ENCODE results near the gene DLL1. TPM values are rescaled to one million over a fixed set of nuclear protein-coding genes. Genes with fewer than 3 reads are reported as not detected.

The DLL1 gene
- total RNA-seq, 1 experiment from 2014 or later, result 2.8 TPM

DNA sequence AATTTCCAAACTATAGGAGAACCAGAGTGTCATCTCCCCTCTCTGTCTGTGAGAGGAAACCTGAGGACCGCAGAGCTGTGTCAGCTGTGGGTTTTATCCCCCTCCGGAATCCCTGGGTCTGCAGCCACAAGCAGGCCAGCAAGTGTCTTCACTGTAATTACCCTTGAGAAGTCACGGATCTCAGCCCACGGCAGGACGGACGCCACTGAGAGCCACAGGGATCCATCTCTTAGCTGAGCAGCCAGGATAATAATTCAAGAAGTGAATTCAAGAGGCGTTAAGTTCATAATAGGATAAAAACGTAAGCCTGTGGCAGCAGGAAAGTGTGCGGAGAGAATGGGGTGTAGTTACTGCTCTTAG is 37.0 kb downstream of the DLL1 start:
- H2BK15ac ChIP-seq (ENCODE audit: low read depth, low read length), result no peak overlapping the region
- DNase-seq, result no peak
- H3K4me1 Mint-ChIP-seq, result peaks cover 0 to 3% of the 10 kb centered on the region in 2 experiments; a peak in 1 of 4 replicates
- no peak for TF ChIP-seq CTCF (conservative IDR thresholded peaks at IDR 0.05)
- H2AK5ac ChIP-seq (ENCODE audit: insufficient read length, low read length), result no peak overlapping the region
- peaks cover 2% of the 10 kb centered on the region for H3K27me3 Mint-ChIP-seq (ENCODE audit: low read depth)
- no peak overlapping the region for H3K18ac ChIP-seq (ENCODE audit: insufficient read length, low read depth, low read length)
- H3K4me2 ChIP-seq (ENCODE audit: insufficient read depth, insufficient read length, low read length), result no peak overlapping the region
- H3T11ph ChIP-seq (ENCODE audit: low read length), result no peak overlapping the region
- no peak overlapping the region for H3K23ac ChIP-seq (ENCODE audit: insufficient read length, low read depth, low read length)
- H3K14ac ChIP-seq (ENCODE audit: insufficient read depth, low read length), result no peak overlapping the region
- no peak overlapping the region for H2BK120ac ChIP-seq (ENCODE audit: low read depth, low read length, poor library complexity, severe bottlenecking)
- no peak overlapping the region for H4K91ac ChIP-seq (ENCODE audit: insufficient read length, low read depth, low read length)
- H3K9me3 Mint-ChIP-seq, result no peaks in the 10 kb centered on the region
- H3K27ac Mint-ChIP-seq, result no peak overlapping the region; a peak in 1 of 7 replicates
- H3K79me2 ChIP-seq (ENCODE audit: insufficient read depth, low read length), result no peaks in the 10 kb centered on the region
- H4K8ac ChIP-seq (replicated peaks; ENCODE audit: insufficient read length, low read depth, low read length), result no peak overlapping the region
- no peak overlapping the region for H3K9ac ChIP-seq (ENCODE audit: extremely low read depth, insufficient read length, low read length)
- H2BK5ac ChIP-seq (ENCODE audit: insufficient read length, low read length), result no peak overlapping the region
- H3K9me3 ChIP-seq (ENCODE audit: control insufficient read depth, low read depth, low read length), result no peaks in the 10 kb centered on the region
- H3K23me2 ChIP-seq (ENCODE audit: insufficient read length, low read depth, low read length, poor library complexity, severe bottlenecking), result no peaks in the 10 kb centered on the region
- no peaks in the 10 kb centered on the region for H3K79me1 ChIP-seq (ENCODE audit: insufficient read depth, low read depth, low read length, poor library complexity, severe bottlenecking)
- no peaks in the 10 kb centered on the region for H4K20me1 ChIP-seq (ENCODE audit: control insufficient read depth, insufficient read depth, insufficient read length)
- no CpG with 5 or more reads among the region's 9 CpGs for WGBS (ENCODE audit: extremely low coverage, insufficient read length, low lambda C conversion rate)
- H2BK12ac ChIP-seq (ENCODE audit: insufficient read length, low read depth, low read length), result no peak overlapping the region
- H3K4me1 ChIP-seq (ENCODE audit: insufficient read depth, low read length), result no peaks in the 10 kb centered on the region
- H3K56ac ChIP-seq (ENCODE audit: insufficient read length, low read depth, low read length), result no peak overlapping the region
- H2AFZ ChIP-seq (ENCODE audit: low read length), result no peak overlapping the region
- H2BK20ac ChIP-seq (ENCODE audit: low read depth, low read length, poor library complexity, severe bottlenecking), result no peak overlapping the region
- no peak overlapping the region for H3K27ac ChIP-seq (ENCODE audit: insufficient read length, low read depth, low read length)
- H3K27me3 ChIP-seq (ENCODE audit: insufficient read depth, low read length), result no peaks in the 10 kb centered on the region
- no peak overlapping the region for H3K4ac ChIP-seq (ENCODE audit: low read depth, low read length)
- H3K4me3 Mint-ChIP-seq, result no peak overlapping the region
- H3K36me3 Mint-ChIP-seq (ENCODE audit: insufficient read depth in 1 of 3, low read depth in 3 of 3), result no peaks in the 10 kb centered on the region; a peak in 1 of 7 replicates
- no peak overlapping the region for H4K5ac ChIP-seq (ENCODE audit: insufficient read length, low read depth, low read length)
